Measurements from ENCODE around the gene MNT.

DNA sequence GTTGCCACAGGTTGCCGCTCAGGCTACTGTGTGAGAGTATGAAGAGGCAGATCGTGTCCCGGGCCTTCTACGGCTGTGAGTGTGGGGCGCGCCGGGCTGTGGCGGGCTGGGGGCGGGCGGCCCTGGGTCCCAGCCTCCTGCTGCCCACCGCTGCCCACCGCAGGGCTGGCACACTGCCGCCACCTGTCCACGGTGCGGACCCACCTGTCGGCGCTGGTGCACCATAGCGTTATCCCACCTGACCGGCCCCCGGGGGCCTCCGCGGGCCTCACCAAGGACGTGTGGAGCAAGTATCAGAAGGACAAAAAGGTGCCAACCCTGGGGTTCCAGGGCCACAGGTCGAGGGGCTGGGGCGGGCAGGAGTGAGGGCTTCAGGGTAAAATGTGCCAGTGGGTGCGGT is 28.7 kb downstream of the MNT start:
- no peak for TF ChIP-seq POLR2AphosphoS5 (IDR thresholded peaks at IDR 0.05; ENCODE audit: borderline replicate concordance, low read depth, low read length)
- no peak for TF ChIP-seq EZH2 (IDR thresholded peaks at IDR 0.05)
- TF ChIP-seq FOXP2 (optimal IDR thresholded peaks at IDR 0.05; ENCODE audit: control extremely low read depth, extremely low read length, insufficient read depth), result no peak

All from SK-N-MC (cell line).